GM21390 (cell line): ENCODE measurements around the gene LMF1.
"Not testable (repeated sequence)": the region's sequence is repeated elsewhere in the genome, so short reads cannot be mapped to it uniquely, and the experiment has no call there.

Source experiments
- ATAC-seq: cut with Tn5 transposase; IDR thresholded peaks from one replicate; pipeline ENCODE4 v1.9.1; 2021; ENCODE audit not compliant: unreplicated experiment

Gene LMF1

DNA sequence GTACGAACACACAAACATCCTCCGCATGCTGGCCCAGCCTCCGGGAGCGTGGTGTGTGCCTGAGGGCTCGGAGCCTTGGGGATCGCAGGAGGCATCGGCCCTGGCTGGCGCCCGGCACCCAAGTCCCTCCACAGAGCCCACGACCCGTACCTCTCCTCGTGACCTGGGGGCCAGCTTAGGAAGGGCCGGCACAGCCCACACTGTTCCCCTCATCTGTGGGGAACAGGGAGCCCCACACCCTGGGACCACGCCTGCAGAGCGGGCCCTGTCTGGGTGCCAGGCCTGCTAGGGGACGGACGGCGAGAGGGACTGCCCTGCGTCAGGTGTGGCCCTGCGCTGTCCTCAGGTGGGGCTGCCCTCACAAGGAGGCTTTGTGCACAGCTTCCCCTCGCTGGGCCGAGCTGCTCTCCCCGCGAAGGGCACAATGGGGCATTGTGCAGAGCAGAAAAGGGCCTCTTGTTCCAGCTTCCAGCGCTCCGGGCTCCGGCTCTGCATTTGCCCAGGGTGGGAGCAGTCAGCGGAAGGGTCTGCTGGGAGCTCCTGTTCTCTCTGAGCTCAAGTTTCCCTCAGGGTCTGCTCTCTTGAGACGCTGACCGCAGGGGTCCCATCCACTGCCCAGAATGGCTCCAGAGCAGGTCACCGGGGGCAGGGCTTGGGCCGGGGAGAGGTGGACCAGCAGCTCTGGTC lies 1.7 kb upstream of the LMF1 start:
- no peak for ATAC-seq

DNA sequence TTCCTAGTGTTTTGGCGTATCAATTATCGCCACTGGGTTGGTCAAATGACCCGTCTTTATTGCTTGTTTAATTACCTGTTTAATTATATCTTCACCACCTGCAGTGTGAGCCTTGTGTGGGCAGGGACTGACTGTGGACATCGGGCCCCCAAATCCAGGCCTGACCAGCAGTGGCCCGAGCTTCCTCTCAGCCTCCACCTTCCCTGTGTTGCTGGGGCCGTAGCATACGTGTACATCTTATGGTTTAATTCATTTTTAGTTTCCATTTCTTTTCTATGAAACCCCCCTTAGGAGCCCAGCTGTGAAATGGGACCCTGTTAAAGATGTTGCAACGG lies 1.2 kb upstream of the LMF1 start:
- no peak for ATAC-seq

DNA sequence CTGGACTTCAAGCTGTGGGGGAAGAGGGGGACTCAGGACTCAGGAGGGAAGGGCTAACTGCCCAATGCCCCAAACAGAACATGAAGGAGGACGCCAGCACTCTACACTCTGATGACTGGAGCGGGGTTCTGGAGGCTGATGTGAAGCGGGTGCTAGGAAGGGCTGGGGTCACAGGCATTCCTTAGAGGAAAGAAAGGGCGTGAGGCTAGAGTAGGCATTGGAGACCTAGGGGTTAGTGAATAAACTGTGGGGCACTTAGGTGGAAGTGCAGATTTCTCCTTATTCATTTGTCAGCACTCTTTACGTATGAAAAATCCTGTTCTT lies 760 bp upstream of the LMF1 start:
- no peak for ATAC-seq

DNA sequence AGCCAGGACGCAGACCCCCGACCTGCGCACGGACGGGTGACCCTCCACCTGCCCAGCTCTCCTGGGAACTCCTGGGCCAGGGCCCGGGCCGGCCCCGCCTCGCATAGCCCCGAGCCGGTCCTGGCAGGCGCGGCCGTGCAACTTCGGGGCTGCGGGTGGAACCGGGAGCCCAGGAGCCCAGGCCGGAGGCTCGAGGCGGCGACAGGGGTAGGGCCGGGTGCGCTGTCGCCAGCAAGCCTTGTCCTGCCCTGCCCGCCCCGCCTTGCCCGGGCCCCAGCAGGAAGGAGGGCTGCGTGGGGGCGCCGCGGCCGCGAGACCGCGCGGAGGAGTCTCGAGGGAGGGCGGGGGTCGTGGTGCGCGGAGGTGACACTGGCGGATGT lies 408 bp downstream of the LMF1 start:
- ATAC-seq = peak; percentile 34

DNA sequence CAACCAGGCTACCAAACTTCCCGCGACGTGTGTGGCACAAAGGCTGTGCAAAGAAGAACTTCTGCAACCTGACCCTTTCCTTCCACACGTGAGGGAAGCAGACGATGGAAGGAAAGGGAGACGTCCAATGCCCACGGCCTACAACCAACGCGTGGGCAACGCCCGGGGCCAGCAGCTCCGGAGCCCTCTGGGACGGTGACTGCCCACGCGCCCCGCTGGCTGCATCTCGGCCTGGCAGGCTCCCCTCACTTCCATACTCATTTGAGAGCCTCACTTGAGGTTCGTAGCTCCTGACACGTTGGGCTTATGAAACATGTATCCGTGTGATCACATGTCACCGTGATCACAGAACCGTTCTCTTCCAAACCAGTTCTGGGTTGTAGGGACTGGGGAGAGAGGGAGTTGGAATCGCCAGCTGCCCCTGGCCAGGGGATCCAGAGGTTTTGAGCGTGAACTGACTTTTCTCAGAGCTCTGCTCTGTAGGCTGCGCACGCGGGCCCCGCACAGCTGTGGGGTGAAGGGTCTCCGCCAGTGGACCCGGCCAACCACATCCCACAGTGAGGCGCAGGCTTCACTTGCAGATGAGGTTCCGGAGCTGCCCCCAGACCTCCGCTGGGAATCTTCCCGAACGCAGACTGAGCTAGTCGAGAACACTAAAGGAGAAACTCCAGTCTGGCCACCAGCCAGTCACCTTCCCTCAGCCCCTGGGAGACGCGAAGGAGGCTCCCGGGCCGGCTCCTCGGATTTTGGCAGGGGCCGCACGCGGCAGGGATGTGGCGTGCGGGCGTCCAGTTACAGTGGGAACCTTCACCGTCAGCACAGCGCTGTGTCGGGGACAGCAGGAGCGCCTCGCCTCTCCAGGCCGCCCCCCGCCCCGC lies 1.0 kb downstream of the LMF1 start:
- ATAC-seq = no peak

DNA sequence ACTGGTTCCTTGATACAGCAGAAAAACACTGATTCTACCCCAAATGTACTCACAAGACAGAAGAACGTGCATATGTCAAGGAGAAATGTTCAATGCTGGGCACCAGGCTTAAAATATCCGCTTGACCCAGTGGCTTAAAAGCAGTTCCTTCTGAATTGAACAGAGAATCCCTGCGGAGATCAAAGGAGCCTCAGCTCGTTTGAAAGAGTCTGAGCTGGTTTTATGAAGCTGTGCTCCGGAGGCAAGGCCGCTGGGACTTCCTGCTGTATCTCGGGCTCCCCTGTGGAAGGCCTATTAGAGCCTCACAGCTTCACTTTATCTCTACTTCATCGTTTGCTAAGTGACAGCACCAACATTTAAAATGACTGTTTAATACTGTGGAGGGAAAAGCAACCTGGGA lies 2.2 kb downstream of the LMF1 start:
- no peak for ATAC-seq

DNA sequence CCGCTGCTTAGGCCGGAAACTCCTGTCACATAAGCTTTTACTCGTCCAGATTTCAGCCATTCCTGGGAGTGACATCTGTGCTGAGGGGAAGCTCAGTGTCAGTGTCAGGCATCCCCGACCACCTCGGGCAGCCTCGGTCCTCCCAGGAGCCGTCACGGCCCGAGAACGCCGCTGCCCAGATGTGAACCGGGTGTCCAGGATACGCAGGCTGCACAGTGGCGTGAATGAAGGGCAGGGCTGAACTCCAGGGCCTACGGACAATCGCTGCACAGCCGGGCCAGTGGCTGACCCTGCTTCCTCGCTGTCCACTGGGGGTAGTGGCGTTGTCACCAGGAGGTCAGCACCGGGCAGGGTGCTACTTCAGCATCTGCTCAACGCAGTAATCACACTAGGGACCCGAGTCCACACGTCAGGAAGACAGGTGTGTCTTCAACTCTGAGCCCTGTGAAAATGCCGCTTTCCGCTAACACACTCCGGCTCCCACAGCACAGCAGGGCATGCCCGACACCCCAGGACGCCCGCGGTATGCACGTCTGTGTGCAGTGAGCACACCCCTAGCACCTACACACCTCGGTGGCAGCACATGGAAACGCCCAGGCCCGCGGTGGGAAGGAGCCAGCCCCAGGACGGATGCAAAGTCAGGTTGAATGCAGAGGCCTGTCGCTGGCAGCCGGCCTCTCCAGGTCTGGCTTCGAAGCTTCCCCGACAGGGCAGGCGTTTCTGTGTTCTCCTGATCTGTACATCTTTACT lies 3.1 kb downstream of the LMF1 start:
- no peak for ATAC-seq

DNA sequence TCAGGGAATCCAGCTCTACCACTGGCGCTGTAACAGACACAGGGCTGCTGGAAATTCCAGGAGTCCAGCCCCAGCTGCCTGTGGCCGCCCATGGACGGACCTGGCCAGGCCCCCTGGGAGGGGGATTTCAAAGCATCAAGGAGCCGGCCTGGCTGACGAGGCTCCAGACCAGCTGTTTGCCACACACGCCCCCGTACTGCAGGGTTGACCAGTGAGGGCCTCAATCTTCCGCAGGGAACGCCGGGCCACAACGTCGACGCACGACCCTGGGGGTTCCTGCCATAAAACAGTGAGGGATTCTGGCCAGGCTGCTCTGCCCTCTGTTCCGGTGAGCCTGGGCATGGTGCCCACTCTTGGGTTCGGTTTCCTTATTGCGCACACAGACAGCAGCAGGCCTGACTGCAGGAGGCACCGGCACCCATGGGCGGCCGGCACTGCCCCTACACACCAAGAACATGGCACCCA lies 3.7 kb downstream of the LMF1 start:
- no peak for ATAC-seq

DNA sequence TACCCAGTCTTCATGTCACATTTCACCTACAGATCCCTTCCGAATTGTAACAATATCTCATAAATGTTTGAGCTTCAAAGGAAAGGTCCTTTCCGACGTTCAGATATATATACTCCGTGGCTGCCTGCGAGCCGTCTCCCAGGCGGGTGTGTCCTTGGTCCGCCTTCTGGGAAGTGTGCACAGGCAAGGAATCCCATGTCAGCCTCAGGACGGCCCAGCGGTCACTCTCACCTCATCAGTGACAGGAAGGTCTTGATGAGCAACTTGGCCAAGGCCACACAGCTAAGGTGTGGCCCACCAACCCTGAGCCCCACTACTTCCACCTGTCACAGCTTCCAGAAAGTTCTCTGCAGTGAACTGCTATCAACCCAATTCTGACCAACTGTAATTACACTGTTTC lies 4.3 kb downstream of the LMF1 start:
- ATAC-seq = no peak

DNA sequence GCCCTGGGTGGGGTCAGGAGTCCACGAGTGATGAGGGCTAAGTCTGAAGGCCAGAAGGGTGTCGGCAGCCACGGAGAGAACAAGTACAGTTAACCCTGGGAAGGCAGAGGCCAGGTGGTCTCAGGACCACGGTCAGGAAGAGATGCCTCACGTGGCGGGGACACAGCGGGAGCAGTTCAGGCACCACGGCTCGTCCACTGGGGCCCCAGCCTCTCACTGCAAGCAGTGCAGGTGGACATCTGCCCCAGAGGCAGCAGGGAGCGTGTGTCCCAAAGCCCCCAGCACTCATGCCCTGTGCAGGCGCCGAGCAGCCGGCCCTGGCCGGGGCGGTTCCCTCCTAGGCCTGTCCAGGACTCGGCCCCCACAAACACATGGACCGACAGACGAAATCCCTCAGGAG lies 4.7 kb downstream of the LMF1 start:
- ATAC-seq = no peak

DNA sequence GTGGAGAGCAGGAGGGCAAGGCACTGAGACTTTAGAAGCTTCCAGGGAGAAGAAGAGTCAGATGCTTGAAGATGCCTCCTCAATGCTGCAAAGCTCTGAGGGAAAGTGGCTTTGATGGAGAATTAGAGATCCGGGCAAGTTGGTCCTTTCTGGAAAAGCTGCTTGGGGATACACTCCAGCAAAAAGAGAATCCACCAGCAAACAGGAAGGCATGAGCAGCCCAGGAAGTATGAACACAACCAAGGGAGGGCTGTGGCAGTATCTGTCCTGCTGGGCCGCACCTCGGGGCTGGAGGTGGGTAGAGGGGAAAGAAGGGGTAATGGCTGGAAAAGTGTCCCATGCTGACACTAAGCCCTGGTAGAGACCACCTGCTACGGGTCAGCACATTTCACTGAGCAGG lies 5.3 kb downstream of the LMF1 start:
- no peak for ATAC-seq

DNA sequence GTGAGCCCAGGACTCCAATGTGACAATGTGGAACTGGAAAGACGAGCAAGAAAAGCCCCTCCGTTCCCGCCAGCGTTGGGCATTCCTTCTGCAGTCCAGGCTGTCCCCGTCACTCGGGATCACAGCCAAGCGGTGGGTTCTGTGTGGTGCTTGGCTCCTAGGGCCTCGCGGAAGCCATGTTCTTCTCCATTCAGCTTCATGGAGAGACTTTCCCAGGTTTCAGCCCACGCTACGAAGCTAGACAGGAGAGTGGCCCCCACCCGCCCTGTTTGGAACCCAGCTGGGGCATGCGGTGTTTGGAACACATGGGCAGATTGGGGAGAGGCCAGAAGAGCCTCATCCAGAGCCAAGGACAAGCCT lies 5.8 kb downstream of the LMF1 start:
- no peak for ATAC-seq

DNA sequence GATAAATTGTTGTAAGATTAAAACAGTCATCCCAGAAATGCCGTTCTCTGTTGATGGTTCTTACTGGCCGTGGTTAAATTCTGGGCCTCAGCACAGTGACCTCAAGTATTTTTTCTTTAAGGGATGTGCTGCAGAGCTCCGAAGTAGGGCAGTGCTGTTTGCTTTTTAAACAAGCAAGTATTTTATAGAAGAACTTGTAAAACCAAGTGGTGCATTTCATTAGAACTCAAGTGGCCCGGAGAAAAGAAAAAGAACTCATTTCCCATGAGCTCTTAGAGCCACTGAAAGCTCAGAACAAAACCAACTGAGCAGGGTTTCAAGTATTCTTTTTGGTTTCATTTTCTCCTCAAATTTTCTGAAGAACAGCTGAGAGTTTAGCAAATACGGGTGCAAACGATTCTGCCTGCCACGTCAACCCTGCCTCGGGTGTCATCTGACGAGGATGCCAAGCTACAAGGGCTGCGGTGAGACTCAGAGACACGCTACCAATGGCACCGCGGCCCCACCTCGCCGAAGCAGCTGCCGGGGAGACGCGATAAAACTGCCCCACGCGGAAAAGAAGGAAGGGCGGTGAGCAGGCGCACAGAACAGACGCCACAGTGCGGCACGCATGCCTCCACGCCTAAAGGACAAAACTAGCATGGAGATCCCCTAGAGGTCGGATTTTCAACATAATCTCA lies 6.3 kb downstream of the LMF1 start:
- ATAC-seq = no peak

DNA sequence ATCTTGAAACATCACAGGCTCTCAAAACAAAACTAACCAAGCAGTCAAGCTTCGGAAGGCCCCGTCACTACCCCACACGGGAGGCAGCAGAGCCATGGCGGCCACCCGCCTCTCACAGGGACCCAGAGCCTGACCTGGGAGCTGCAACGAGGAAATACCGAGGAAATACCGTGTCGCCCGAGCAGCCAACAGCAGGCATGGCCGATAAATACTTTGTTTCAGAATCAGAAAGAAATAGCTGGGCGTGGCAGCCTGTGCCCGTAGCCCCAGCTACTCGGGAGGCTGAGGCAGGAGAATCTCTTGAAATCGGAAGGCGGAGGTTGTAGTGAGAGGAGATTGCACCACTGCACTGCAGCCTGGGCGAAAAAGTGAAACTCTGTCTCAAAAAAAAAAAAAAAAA lies 6.9 kb downstream of the LMF1 start:
- ATAC-seq = no peak

DNA sequence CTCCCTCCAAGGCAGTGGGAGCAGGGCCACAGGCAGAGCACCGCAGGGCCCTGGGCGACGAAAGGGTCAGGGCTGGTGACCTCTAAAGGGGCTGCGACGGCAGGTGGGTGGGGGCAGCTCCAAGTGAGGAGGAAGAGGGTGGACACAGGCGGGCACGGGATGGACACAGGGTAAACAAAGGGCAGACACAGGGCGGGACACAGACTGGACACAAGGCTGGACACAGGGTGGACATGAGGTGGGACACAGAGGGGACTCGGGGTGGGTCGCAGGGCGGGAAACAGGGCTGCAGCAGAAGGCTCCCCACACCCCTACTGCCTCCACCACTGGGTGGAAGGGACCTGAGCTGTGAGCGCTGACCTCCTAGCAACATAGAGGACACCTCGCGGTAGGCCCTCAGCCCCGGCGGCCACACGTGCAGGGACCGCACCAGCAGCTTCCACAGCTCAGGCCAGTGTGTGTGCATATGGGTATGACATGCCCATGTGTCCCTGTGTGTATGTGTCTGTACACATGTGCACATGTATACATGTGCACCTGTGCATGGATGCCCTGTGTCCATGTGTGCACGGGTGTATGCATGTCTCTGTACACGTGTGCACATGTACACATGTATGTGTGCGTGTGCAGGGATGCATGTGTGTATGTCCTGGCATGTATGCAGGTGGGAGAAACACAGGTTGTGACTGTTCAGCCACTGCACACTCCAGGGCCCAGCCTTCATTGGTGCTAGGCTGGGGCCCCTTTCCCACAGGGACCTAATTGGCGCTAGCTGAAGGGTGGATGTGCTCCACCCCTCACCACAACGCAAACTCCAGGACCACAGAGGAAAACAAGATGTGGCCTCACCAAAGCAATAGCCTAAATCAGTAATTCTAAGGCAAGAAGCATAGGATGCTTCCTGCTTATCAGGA lies 7.6 kb downstream of the LMF1 start:
- no peak for ATAC-seq

DNA sequence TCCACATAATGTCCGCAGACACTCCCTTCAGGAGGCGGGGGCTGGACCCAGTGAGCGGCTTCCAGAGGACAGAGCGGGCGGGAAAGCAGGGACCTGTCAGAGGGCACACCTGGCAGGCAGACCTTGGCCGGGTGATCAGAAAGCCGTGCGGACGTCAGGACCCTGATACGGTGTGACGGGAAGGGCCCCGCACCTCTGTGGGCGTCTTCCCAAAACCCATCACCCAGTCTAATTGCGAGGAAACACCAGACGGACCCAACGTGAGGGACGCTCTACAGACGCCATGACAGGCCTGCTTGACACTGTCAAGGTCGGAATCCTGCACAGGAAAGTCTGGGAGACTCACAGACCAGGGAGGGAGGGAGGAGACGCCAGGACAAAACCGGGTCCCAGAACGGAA lies 8.4 kb downstream of the LMF1 start:
- no peak for ATAC-seq

DNA sequence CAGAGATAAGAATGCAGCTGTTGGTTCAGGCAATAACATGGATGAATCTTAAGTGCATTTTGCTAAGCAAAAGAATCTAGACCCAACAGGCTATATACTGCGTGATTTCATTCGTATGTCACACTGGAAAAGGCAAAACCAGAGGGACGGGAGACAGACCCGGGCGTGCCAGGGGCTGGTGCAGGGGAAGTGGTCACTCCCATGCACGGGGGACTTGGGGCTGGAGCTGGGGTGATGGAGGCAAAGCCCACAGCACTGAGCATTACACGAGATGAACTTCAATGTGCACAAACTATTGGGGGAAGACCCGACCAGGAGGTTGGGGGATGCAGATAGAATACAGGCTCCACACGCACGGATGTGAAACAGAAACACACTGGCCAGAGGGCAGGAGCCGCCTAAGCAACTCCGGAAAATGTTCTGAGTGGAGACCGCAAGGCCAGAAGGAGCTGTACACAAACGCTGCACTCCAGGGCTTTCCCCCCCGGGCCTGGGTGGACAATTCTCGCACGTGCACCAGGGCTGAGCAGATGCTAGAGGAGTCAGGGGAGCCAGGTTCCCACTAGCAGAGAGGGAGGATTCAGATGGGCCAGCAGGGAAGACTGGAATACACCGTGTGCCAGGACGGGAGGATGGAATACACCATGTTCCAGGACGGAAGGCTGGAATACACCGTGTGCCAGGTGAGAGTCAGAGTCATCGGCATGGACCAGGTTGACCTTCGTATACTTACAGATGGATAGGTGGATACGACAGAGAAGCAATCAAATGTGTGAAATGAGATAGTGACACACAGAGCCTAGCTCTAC lies 11.3 kb downstream of the LMF1 start:
- ATAC-seq = no peak

DNA sequence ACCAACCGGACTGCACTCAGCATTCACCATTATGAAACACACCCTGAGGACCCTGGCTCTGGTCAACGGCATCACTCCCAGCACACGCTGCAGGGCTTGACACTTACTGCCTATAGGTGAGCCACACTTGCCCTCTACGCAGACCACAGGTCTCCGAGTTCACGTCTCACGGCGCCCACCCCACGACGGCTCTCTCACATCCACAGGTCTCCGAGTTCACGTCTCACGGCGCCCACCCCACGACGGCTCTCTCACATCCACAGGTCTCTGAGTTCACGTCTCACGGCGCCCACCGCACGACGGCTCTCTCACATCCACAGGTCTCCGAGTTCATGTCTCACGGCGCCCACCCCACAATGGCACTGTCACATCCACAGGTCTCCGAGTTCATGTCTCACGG lies 15.0 kb downstream of the LMF1 start:
- not testable (repeated sequence) for ATAC-seq

DNA sequence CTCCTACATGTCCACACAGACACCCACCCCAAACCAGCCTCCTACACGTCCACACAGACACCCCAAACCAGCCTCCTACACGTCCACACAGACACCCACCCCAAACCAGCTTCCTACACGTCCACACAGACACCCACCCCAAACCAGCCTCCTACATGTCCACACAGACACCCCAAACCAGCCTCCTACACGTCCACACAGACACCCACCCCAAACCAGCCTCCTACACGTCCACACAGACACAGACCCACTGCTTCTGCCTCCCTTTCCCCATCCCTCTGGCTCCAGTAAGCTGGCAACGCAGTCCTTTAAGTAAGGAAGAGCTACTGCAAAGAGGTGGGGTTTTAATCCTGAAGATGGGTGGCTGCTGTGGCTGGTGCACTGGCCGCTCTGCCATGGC lies 17.0 kb downstream of the LMF1 start:
- ATAC-seq = not testable (repeated sequence)

DNA sequence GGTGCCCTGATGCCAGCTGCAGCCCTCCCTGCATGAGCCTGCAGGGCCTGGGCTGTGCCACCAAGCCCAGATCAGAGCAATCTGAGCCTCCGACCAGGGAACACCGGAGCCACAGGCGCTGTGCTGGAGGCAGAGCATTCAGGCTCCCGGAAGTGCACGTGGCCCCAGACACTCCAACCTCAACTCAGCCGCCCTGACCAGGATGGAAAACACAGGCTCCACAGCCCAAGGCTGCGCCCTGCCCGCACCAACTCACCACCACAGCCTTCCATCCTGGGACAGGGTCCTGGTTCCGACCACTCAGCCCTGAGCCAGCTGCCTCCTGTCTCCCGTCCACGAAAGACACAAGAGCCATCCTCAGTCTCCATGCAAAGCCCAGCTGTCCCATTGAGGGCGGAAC lies 18.5 kb downstream of the LMF1 start:
- ATAC-seq = no peak
